NCI-H1436 treated with DMSO at 0.1 percent for 48 hours (cell line): Measurements from ENCODE around the gene CD109.

ENCODE experiments used
- DNase-seq: peaks from one replicate; lab custom pipeline; 2025; lab: John Stamatoyannopoulos, UW

The CD109 gene

GRCh38 chr6:73727114-73727513 is 31.1 kb downstream of the CD109 start:
- DNase-seq = no peak

GRCh38 chr6:73728548-73729205 is 32.7 kb downstream of the CD109 start:
- no peak for DNase-seq

GRCh38 chr6:73731285-73731684 is 35.3 kb downstream of the CD109 start:
- no peak for DNase-seq

GRCh38 chr6:73732845-73733675 is 37.1 kb downstream of the CD109 start:
- no peak for DNase-seq

GRCh38 chr6:73733791-73734190 is 37.8 kb downstream of the CD109 start:
- DNase-seq = no peak

- DNase-seq = no peak
These were observed 38.9 kb downstream of the CD109 start for GRCh38 chr6:73734832-73735453.

GRCh38 chr6:73738367-73739028 is 42.5 kb downstream of the CD109 start:
- no peak for DNase-seq

GRCh38 chr6:73739096-73739495 is 43.1 kb downstream of the CD109 start:
- no peak for DNase-seq

GRCh38 chr6:73742433-73742832 is 46.4 kb downstream of the CD109 start:
- DNase-seq = no peak

- no peak for DNase-seq
These were observed 47.1 kb downstream of the CD109 start for GRCh38 chr6:73743081-73743480.

- no peak for DNase-seq
These were observed 47.6 kb downstream of the CD109 start for GRCh38 chr6:73743556-73743955.

- no peak for DNase-seq
These were observed 50.8 kb downstream of the CD109 start for GRCh38 chr6:73746787-73747186.

GRCh38 chr6:73747289-73747688 is 51.3 kb downstream of the CD109 start:
- no peak for DNase-seq

- DNase-seq = no peak
These were observed 56.9 kb downstream of the CD109 start for GRCh38 chr6:73752943-73753342.

- DNase-seq = no peak
These were observed 70.0 kb downstream of the CD109 start for GRCh38 chr6:73766040-73766439.

GRCh38 chr6:73768558-73768957 is 72.6 kb downstream of the CD109 start:
- no peak for DNase-seq

- no peak for DNase-seq
These were observed 74.0 kb downstream of the CD109 start for GRCh38 chr6:73769976-73770375.

GRCh38 chr6:73774311-73774774 is 78.3 kb downstream of the CD109 start:
- DNase-seq = no peak

- DNase-seq = no peak
These were observed 83.9 kb downstream of the CD109 start for GRCh38 chr6:73779943-73780342.

GRCh38 chr6:73782911-73783310 is 86.9 kb downstream of the CD109 start:
- DNase-seq = no peak

GRCh38 chr6:73784726-73785505 is 88.9 kb downstream of the CD109 start:
- no peak for DNase-seq

GRCh38 chr6:73790574-73790973 is 94.6 kb downstream of the CD109 start:
- no peak for DNase-seq
